WTC11 (cell line): Measurements from ENCODE around the gene VEGFC. TPM values are rescaled to one million over a fixed set of nuclear protein-coding genes. Genes with fewer than 3 reads are reported as not detected.

Experiments used
- ATAC-seq: fragments of 200-7000 bp; cut with Tn5 transposase; 2 replicates; pipeline ENCODE4 v1.10.0; 2021; ENCODE audit warnings: mild to moderate bottlenecking, moderate library complexity
- CTCF ChIA-PET: fragments of 300-600 bp; sonication (Branson Sonifier 250); formaldehyde crosslinking; loops from one replicate; lab custom pipeline; 2021; ENCODE audit warnings: antibody characterized with exemption; lab: Charles Lee
- POLR2A ChIA-PET: fragments of 350-600 bp; sonication (Branson Sonifier 250); formaldehyde crosslinking; loops from one replicate; lab custom pipeline; 2021; ENCODE audit warnings: antibody characterized with exemption; lab: Charles Lee
- DNase-seq: peaks from one replicate; pipeline ENCODE4 v3.0.0; 2021; ENCODE audit warnings: low spot score
- H3K27ac Mint-ChIP-seq: 2 replicates; pipeline ENCODE4 v1.8.0; 2021; ENCODE audit warnings: mixed read lengths
- H3K27me3 Mint-ChIP-seq: 2 replicates; pipeline ENCODE4 v1.8.0; 2021; ENCODE audit warnings: low read depth, mild to moderate bottlenecking, moderate library complexity, mixed read lengths
- H3K36me3 Mint-ChIP-seq: 2 replicates; pipeline ENCODE4 v1.8.0; 2021; ENCODE audit warnings: mixed read lengths
- H3K4me1 Mint-ChIP-seq: 2 replicates; pipeline ENCODE4 v1.8.0; 2022; ENCODE audit warnings: mixed read lengths
- H3K4me3 Mint-ChIP-seq: 2 replicates; pipeline ENCODE4 v1.8.0; 2021; ENCODE audit warnings: mild to moderate bottlenecking, moderate library complexity, mixed read lengths
- H3K9me3 Mint-ChIP-seq: 2 replicates; pipeline ENCODE4 v1.8.0; 2021; ENCODE audit warnings: mixed read lengths
- ATF3 ChIP-seq: sonication (generic); formaldehyde crosslinking; conservative IDR thresholded peaks from 2 replicates; pipeline ENCODE4 v1.8.1; 2022; ENCODE audit warnings: mild to moderate bottlenecking, missing genetic modification reagents
- CBFB ChIP-seq: sonication (generic); formaldehyde crosslinking; IDR thresholded peaks from 2 replicates; pipeline ENCODE4 v1.8.1; 2022; ENCODE audit warnings: mild to moderate bottlenecking, low read depth, missing genetic modification reagents
- CDX4 ChIP-seq: fragments of 250-450 bp; sonication (Bioruptor Pico); IDR thresholded peaks from 2 replicates; pipeline ENCODE4 v1.9.0; 2021; ENCODE audit warnings: moderate library complexity, mild to moderate bottlenecking, inconsistent platforms, borderline replicate concordance
- CREM ChIP-seq: sonication (generic); formaldehyde crosslinking; IDR thresholded peaks from 2 replicates; pipeline ENCODE4 v1.8.1; 2022; ENCODE audit warnings: mild to moderate bottlenecking, missing genetic modification reagents, moderate library complexity
- CTCF ChIP-seq: fragments of 200-600 bp; IDR thresholded peaks from 2 replicates; pipeline ENCODE4 v1.8.0; 2022; ENCODE audit warnings: antibody characterized with exemption
- GABPB1 ChIP-seq: sonication (generic); formaldehyde crosslinking; IDR thresholded peaks from 2 replicates; pipeline ENCODE4 v1.8.1; 2023; ENCODE audit warnings: mild to moderate bottlenecking, missing genetic modification reagents
- GRHL2 ChIP-seq: fragments of 250-450 bp; sonication (Bioruptor Pico); IDR thresholded peaks from 2 replicates; pipeline ENCODE4 v1.8.0; 2022; ENCODE audit warnings: mild to moderate bottlenecking, moderate library complexity; ENCODE audit not compliant: insufficient replicate concordance, severe bottlenecking
- JAZF1 ChIP-seq: fragments of 250-450 bp; sonication (Bioruptor Pico); IDR thresholded peaks from 2 replicates; pipeline ENCODE4 v1.9.0; 2021; ENCODE audit warnings: moderate library complexity, mild to moderate bottlenecking, inconsistent platforms
- MAX ChIP-seq: sonication (generic); formaldehyde crosslinking; IDR thresholded peaks from 2 replicates; pipeline ENCODE4 v1.8.0; 2022; ENCODE audit warnings: mild to moderate bottlenecking, missing genetic modification reagents
- NFE2L1 ChIP-seq: sonication (generic); formaldehyde crosslinking; IDR thresholded peaks from 2 replicates; pipeline ENCODE4 v1.8.1; 2023; ENCODE audit warnings: missing genetic modification reagents
- NFYB ChIP-seq: sonication (generic); formaldehyde crosslinking; conservative IDR thresholded peaks from 2 replicates; pipeline ENCODE4 v1.8.0; 2022; ENCODE audit warnings: low read depth, missing genetic modification reagents
- NR2C2 ChIP-seq: sonication (generic); formaldehyde crosslinking; IDR thresholded peaks from 2 replicates; pipeline ENCODE4 v1.8.0; 2022; ENCODE audit warnings: mild to moderate bottlenecking, missing genetic modification reagents
- SMAD3 ChIP-seq: sonication (generic); formaldehyde crosslinking; IDR thresholded peaks from 2 replicates; pipeline ENCODE4 v1.8.0; 2022; ENCODE audit warnings: missing genetic modification reagents, mild to moderate bottlenecking, borderline replicate concordance
- SP1 ChIP-seq: sonication (generic); formaldehyde crosslinking; conservative IDR thresholded peaks from 2 replicates; pipeline ENCODE4 v1.8.1; 2022; ENCODE audit warnings: missing genetic modification reagents
- TCF7 ChIP-seq: sonication (generic); formaldehyde crosslinking; IDR thresholded peaks from 2 replicates; pipeline ENCODE4 v1.8.0; 2022; ENCODE audit warnings: mild to moderate bottlenecking, low read depth, missing genetic modification reagents, moderate library complexity
- TP53 ChIP-seq: sonication (generic); formaldehyde crosslinking; IDR thresholded peaks from 2 replicates; pipeline ENCODE4 v1.8.1; 2023; ENCODE audit warnings: mild to moderate bottlenecking, missing genetic modification reagents
- ZNF317 ChIP-seq: sonication (generic); formaldehyde crosslinking; IDR thresholded peaks from 2 replicates; pipeline ENCODE4 v1.8.1; 2023; ENCODE audit warnings: low read depth, mild to moderate bottlenecking, moderate library complexity, missing genetic modification reagents, borderline replicate concordance
- ZNF416 ChIP-seq: fragments of 250-450 bp; sonication (Bioruptor Pico); IDR thresholded peaks from 2 replicates; pipeline ENCODE4 v1.9.0; 2021; ENCODE audit warnings: mild to moderate bottlenecking, inconsistent platforms
- ZNF423 ChIP-seq: fragments of 250-450 bp; sonication (Bioruptor Pico); IDR thresholded peaks from 2 replicates; pipeline ENCODE4 v2.1.2; 2022; ENCODE audit warnings: mild to moderate bottlenecking, moderate library complexity
- ZNF425 ChIP-seq: fragments of 250-450 bp; sonication (Bioruptor Pico); conservative IDR thresholded peaks from 2 replicates; pipeline ENCODE4 v1.9.0; 2021; ENCODE audit warnings: mild to moderate bottlenecking
- ZSCAN18 ChIP-seq: fragments of 250-450 bp; sonication (Bioruptor Pico); IDR thresholded peaks from 2 replicates; pipeline ENCODE4 v2.1.2; 2022; ENCODE audit warnings: mild to moderate bottlenecking, moderate library complexity
- total RNA-seq: library from RNA; stranded (reverse); gene quantifications from 3 replicates; pipeline ENCODE4 v1.2.3, GENCODE V29; 2021

VEGFC gene
- total RNA-seq, 1 experiment from 2014 or later = 0.61 TPM

- Mint-ChIP-seq H3K4me3 (no peak overlapping the region), H3K27me3 (no peaks in the 10 kb centered on the region), H3K27ac (no peak overlapping the region), H3K9me3 (no peaks in the 10 kb centered on the region), H3K4me1 (no peaks in the 10 kb centered on the region), H3K36me3 (no peaks in the 10 kb centered on the region)
- no peak for ATAC-seq
- POLR2A ChIA-PET = no interaction called here
- CTCF ChIA-PET = no interaction called here
- no peak for TF ChIP-seq ZNF416
- no peak for TF ChIP-seq TCF7 (CRISPR knock-in tag)
- no peak for TF ChIP-seq NFE2L1 (CRISPR knock-in tag)
- no peak for TF ChIP-seq SMAD3 (CRISPR knock-in tag)
- no peak for TF ChIP-seq CBFB (CRISPR knock-in tag)
- TF ChIP-seq ZNF425 = no peak
- TF ChIP-seq GRHL2 = no peak
- TF ChIP-seq ATF3 (CRISPR knock-in tag) = no peak
- no peak for TF ChIP-seq SP1 (CRISPR knock-in tag)
- TF ChIP-seq NFYB (CRISPR knock-in tag) = no peak
- no peak for TF ChIP-seq CTCF
- no peak for DNase-seq
Observed at GRCh38 chr4:176774852-176775251, 17.9 kb downstream of the VEGFC start.

GRCh38 chr4:176769514-176769913, 23.2 kb downstream of the VEGFC start:
- H3K27ac Mint-ChIP-seq = no peak overlapping the region
- CTCF ChIA-PET = no interaction called here
- no peak overlapping the region for H3K4me3 Mint-ChIP-seq
- H3K9me3 Mint-ChIP-seq = no peaks in the 10 kb centered on the region
- H3K4me1 Mint-ChIP-seq = peaks cover 9% of the 10 kb centered on the region; the same call in 1 of the 2 replicates
- TF ChIP-seq TP53 (CRISPR knock-in tag) = no peak
- TF ChIP-seq ZNF423 (CRISPR knock-in tag) = no peak
- no peak for TF ChIP-seq MAX (CRISPR knock-in tag)
- no peak for TF ChIP-seq ZNF425
- TF ChIP-seq JAZF1 (CRISPR knock-in tag) = no peak
- no peak for TF ChIP-seq CDX4 (CRISPR knock-in tag)
- no peak for TF ChIP-seq CTCF
- no peak for TF ChIP-seq NR2C2
- TF ChIP-seq CREM (CRISPR knock-in tag) = no peak
- TF ChIP-seq GABPB1 = no peak
- TF ChIP-seq SMAD3 (CRISPR knock-in tag) = no peak
- no peak for TF ChIP-seq ZSCAN18 (CRISPR knock-in tag)
- no peak for TF ChIP-seq ZNF317 (CRISPR knock-in tag)
- DNase-seq = no peak
- H3K27me3 Mint-ChIP-seq = no peaks in the 10 kb centered on the region
- no peaks in the 10 kb centered on the region for H3K36me3 Mint-ChIP-seq
- ATAC-seq = no peak
- POLR2A ChIA-PET = no interaction called here
